Stimulated activated CD4-positive, alpha-beta T cell treated with anti-CD3 and anti-CD28 coated beads, Interleukin-1b, Interleukin-23, amount 100 ng/mL, for 1 hour (primary cell): ENCODE results near the gene SNTG2.
A peak's percentile ranks its signal among the peaks of the same experiment; 100 is the strongest.
"Not testable (repeated sequence)": the region's sequence is repeated elsewhere in the genome, so short reads cannot be mapped to it uniquely, and the experiment has no call there.

ENCODE experiments used
- DNase-seq, 2 donors: peaks; one replicate each; pipeline ENCODE4 v3.0.0-alpha.2; 2020; ENCODE audit warnings: low read depth in 2 of 2

SNTG2 gene

GRCh38 chr2:950080-950966 lies at the start of gene SNTG2:
Gene SNTG2, plus strand, starts transcription at chr2:950849. Its CDS starts 148 bp downstream, at chr2:950997.
- peak; percentile 11 to 32 for DNase-seq

- DNase-seq = no peak
Observed at GRCh38 chr2:902584-902983, 48.1 kb upstream of the SNTG2 start.

DNA sequence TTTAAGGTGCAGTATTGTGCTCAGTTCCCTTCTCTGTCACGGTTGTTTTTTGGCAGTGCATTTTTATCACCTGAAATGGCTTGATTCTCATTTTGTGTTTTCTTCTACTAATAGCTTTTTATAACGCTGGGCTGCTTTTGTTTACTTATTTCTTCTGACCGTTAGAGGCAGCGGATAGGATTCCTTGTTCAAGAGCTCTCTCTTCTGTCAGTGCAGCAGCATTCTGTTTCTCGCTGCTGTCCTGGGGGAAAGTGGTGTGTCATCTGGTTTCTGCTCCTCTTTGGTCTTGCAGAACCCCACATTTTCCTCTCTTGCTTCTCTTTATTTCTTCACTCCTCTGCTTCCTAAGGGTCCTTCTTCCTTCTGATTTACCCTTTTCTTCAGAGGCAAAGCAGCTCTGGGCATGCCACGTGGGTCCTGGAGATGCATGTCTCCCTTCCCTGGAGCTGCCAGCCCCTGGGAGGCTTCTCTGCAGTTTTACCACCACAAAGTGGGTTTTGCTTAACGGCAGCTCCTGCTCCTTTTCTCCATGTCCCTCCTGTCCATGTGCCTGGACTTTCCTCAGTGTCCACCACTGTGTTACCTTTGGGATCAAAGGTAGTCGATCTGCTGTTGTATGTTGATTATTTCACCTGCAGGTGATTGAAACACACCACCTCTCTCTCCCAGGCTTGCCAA lies 47.3 kb upstream of the SNTG2 start:
- DNase-seq = no peak

- DNase-seq = no peak
Observed at GRCh38 chr2:904246-905024, 46.2 kb upstream of the SNTG2 start.

DNA sequence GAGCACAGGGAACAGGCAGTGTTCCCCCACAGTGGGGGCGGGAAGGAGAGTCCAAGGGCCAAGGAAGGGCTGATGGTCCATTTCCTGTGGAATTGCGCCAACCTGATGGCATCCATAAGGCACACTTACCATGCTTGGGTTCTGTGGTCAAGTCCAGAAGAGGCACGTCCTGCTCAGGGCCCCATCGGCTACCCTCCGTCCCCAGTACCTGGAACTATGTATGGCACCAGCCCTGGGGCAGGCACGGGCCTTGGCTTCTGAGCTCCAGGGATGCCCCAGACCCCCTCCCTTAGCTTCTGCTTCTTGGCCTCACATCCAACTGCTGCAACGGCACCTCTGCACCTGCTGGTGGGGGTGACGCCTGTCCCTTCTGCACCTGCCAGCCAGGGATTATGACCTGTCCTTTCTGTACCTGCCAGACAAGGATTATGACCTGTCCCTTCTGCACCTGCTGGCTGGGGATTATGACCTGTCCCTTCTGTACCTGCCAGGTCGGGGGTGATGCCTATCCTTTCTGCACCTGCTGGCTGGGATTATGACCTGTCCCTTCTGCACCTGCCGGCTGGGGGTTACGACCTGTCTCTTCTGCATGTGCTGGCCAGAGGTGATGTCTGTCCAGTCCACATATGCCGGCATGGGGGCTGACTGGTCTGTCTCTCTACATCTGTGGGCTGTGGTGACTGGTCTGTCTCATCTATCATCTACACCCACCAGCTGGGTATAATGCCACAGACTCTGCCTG lies 45.4 kb upstream of the SNTG2 start:
- no peak for DNase-seq

DNA sequence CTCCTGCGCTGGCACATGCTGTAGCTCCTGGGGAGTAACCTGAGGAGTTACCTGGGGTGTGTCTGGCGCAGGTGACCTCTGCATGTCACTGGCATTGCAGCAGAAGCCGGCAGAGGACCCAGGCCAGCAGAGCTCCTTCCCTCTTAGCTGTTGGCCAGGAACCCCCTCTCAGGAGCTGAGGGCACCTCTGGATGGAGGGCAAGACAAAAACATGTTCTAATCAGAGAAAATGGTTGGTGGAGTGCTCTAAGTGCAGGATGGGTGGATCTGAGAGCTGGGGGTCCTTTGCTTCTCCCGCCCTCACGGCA lies 44.9 kb upstream of the SNTG2 start:
- no peak for DNase-seq

DNA sequence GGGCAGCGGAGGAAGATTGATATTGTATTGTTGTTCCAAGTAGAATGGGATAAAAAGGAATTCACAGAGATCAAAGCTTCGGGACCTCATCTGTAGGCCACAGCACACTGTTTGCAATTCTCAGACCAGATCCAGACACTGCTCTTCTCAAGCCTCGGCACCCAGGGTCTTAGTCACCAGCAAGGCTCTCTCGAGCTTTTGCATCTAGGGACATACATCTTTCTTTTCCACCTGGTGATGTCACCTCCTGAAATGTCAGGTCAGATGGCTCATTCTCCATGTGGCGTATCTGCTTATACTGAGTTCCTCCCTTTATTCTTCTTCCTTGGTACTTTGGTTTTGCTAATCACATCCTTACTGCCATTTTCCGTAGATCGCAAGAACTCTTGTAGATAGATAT lies 42.9 kb upstream of the SNTG2 start:
- no peak for DNase-seq

- no peak for DNase-seq
Observed at GRCh38 chr2:908568-908967, 42.1 kb upstream of the SNTG2 start.

GRCh38 chr2:909764-910379 lies 40.8 kb upstream of the SNTG2 start:
- DNase-seq = not testable (repeated sequence)

GRCh38 chr2:910698-911097 lies 40.0 kb upstream of the SNTG2 start:
- DNase-seq = no peak

GRCh38 chr2:915979-916378 lies 34.7 kb upstream of the SNTG2 start:
- no peak for DNase-seq

DNA sequence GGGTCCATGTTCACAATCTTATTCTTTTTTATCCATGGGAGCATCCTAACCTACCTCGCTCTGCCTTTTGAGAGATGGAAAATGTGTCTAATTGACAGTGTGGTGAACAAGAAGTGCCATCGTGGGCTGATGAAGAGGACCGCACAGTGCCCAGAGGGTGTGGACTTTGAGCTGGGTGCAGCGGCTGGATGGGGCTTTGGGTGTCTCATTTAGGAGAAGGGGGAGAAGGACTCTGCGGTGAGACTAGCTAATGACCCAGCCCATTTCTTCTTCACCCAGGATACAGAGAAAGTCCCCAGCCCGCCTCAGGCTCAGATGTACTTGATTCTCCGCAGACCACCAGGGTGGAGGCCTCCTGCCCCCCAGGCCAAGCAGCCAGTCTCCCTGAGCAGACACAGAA lies 33.7 kb upstream of the SNTG2 start:
- no peak for DNase-seq

DNA sequence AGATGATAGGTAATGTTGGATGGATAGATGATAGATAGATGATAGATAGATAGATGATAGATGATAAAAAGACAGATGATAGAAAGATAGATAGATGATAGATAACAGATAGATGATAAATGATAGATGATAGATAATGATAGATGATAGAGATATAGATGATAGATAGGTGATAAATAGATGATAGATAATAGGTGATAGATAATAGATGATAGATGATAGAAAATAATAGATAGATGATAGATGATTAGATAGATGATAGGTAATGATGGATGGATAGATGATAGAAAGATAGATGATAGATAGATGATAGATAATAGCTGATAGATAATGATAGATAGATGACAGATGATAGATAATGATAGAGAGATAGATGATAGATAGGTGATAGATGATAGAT lies 31.0 kb upstream of the SNTG2 start:
- DNase-seq = no peak

DNA sequence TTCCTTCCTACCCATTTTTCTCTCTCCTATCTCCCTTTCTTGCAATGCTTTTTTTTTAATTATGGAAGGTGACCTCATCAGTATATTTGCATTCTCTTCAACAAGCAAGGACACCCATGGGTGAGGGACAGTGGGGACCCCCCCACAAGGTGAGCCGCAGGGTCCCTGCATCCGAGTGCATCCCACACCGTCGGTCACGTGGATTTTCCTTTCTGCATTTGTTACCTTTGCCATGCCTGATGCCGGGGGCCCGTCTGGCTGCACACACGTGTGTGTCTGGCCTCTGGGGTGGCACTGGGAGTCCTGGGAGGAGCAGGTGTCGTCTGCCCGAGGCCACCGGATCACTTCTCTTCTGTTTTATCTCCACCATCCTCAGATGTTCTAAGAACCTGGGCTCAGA lies 30.1 kb upstream of the SNTG2 start:
- no peak for DNase-seq

DNA sequence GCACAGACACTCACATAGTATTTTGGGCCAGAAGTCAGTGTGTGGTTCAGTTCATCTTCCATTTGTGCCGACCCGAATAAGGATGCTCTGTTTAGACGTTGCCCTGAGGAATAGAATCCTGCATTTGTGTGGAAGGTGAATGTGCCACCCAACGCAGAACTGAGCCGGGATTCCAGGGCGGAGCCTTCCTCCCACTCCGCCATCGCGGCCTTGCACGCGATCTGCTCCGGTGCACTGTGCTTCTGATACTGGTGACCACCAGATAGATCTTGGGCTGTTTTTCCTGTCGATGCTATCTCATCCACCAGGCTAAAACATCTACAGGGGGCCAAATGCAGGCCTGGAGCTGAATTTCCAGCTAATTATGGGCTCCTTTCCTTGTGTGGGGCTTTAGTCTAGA lies 29.6 kb upstream of the SNTG2 start:
- DNase-seq = no peak

GRCh38 chr2:922185-922584 lies 28.5 kb upstream of the SNTG2 start:
- no peak for DNase-seq

DNA sequence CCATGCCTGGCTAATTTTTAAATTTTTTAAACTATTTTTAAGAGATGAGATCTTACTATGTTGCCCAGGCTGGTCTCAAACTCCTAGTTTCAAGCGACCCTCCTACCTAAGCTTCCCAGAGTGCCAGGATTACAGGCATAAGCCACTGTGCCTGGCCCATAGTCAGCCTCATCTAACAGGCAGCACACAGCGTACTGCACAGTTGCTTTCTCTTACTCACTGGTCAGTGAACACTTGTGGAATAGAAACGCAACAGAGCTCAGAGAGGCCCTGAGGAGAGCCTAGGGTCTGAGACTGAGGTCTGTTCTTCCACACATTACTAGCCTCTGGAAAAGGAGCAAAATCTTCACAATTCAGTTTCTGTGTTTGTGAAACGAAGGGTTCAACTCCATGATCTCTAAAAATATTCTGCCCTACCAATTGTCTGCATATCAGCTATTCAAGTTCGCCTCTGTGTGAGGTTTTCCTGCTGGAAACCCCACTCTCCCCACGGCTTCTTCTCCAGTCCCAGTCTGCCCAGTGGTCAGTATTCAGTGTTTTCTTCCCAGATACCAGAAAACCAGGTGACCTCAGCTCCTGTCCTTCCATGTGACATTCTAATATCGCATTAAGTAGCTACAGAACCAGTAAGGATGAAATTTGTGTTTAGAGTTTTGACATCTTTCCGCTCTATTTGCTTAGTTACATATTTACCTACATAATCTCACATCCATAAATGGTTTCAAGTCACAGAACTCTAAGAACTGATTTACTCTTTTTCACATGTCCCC lies 26.6 kb upstream of the SNTG2 start:
- no peak for DNase-seq

GRCh38 chr2:924701-925100 lies 25.9 kb upstream of the SNTG2 start:
- DNase-seq = no peak

GRCh38 chr2:925309-925708 lies 25.3 kb upstream of the SNTG2 start:
- DNase-seq = no peak

DNA sequence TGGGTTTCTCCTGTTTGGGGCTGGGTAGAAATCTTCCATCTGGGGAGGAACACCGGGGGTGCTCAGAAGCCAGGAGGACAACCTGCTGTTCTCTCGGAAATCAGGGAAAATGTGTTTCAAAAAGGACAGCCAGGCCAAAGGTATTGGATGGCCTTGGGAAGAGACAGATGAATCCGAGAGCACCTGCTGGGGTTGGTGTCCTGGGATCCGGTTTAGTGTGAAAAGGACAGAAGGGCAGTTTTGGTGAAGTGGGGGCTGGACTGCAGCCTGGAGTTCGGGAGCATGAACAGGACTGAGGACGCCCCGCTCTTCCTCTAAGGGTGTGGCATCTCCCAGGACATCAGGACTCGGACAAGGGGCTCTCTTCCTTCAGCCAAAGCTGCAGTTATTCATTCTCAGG lies 24.9 kb upstream of the SNTG2 start:
- no peak for DNase-seq
